NCI-H1417 treated with DMSO at 0.1 percent for 48 hours (cell line): ENCODE data around the gene LDLRAD1.
A peak's percentile ranks its signal among the peaks of the same experiment; 100 is the strongest.
"Not testable (repeated sequence)": the region's sequence is repeated elsewhere in the genome, so short reads cannot be mapped to it uniquely, and the experiment has no call there.

ENCODE experiments used
- DNase-seq: peaks from one replicate; lab custom pipeline; 2025; lab: John Stamatoyannopoulos, UW

The LDLRAD1 gene

GRCh38 chr1:54017979-54018378 is at the start of gene LDLRAD1:
LDLRAD1 (minus strand) TSS chr1:54018186; CDS start chr1:54018112, 74 bp downstream.
- DNase-seq: no peak

GRCh38 chr1:54064299-54064698 is 46.3 kb upstream of the LDLRAD1 start:
- DNase-seq: no peak

DNA sequence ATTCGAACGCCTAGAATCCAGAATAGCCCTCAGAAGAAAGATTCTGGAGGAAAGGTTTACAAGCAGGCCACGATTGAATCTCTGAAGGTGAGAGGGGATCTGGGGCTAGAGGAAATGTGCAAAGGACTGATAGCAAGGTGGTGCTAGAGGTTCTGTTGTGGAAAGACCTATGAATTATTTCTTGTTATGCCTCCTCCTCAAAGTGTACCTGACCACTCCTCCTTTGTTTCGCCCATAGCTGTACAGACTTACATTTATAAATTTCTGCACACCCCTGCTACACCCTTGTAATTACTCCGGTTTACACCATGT is 36.4 kb upstream of the LDLRAD1 start:
- DNase-seq: no peak

DNA sequence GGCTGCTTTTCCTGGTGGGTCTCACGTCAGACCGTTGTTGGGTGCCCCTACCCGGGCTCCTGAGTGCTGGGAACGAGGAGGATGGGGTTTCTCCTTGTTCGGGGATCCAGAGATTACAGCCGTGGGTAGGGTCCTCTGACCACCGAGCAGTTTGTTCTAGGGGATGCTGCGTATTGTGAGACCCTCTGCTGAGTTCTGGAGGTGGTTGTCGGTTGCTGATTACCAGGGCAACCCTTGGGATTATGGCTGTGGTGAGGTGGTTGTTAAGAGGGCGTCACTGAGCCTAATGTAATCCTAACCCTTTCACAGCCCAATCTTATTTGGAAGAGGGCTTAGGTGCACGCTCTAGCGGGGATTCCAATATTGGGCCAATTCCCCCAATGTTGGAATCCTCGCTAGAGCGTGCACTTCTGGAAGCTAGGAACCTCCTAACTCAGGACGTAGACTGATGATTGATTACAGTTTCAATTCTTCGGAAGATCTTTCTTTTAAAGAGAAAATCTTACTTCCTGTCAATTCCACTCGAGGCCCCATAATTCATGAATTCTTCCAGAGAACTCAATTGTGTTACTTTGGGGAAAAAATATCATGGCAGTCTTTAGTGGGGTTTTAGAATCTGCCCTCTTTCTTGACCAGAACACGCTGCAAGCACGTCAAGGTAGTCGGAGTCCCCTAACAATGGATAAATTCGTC is 35.9 kb upstream of the LDLRAD1 start:
- no peak for DNase-seq

- DNase-seq: peak; percentile 93
Measured at GRCh38 chr1:54052934-54053744, 35.2 kb upstream of the LDLRAD1 start, which contains the start of the genes TCEANC2 and TMEM59. TCEANC2 (plus strand) TSS chr1:54053608; CDS start chr1:54054423, 815 bp downstream. TMEM59 (minus strand) TSS chr1:54053204; CDS start chr1:54053188, 16 bp downstream.

DNA sequence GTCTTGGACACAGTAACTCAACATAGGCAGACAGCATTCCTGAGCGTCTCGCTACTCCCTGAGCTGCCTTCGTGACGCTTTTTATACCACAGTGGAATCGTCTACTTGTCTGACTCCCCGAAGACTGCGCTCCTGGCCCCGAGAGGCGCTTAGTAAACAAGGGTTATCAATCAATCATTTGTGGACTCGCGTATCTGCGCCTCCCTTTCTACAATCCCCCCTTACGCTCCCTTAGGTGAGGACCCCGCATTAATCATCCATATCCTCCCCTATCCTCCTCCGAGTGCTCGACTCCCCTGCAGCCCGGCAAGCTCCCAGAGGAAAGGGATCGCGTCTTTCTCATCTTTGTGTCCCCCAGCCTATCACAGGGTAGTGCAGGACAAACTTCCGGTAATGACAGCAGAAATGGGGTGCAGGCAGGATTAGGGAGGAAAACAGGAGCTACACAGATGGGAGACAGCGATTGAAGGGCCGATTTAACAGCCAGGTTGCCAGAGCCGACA is 34.5 kb upstream of the LDLRAD1 start:
- no peak for DNase-seq

DNA sequence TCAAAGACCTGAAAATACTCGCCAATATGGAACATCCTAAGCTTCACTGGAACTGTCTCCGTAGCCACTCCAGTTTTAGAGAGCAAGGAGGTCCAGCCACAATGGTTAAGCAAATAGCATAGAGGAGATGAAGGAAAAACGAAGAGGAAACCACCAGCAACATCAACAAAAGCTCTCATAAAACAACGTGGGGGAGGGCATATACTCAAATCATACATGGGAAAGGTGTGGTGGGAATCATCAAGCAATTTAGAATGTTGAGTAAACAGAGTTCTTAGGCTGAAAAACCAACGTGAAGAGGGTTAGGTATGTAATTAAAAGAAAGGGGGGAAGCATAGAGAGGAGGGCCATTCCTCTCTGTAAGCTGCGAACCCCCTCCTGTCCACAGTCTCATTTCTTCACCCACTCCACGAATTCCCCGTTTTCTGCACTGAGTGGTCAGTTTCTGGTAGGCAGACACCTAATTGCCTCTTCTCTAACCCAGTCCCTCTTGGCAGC is 34.0 kb upstream of the LDLRAD1 start:
- peak; percentile 16 for DNase-seq

DNA sequence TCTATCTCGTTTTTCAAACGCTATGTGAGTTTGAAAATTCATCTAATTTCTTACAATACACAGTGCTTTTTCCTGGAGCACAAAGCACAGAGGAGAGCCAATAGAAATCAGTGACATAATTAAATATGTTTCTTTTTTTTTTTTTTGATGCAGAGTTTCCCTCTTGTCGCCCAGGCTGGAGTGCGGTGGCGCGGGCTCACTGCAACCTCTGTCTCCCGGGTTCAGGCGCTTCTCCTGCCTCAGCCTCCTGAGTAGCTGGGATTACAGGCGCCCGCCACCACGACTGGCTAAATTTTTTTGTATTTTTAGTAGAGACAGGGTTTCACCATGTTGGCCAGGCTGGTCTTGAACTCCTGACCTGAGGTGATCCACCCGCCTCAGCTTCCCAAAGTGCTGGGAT is 32.4 kb upstream of the LDLRAD1 start:
- DNase-seq: not testable (repeated sequence)

DNA sequence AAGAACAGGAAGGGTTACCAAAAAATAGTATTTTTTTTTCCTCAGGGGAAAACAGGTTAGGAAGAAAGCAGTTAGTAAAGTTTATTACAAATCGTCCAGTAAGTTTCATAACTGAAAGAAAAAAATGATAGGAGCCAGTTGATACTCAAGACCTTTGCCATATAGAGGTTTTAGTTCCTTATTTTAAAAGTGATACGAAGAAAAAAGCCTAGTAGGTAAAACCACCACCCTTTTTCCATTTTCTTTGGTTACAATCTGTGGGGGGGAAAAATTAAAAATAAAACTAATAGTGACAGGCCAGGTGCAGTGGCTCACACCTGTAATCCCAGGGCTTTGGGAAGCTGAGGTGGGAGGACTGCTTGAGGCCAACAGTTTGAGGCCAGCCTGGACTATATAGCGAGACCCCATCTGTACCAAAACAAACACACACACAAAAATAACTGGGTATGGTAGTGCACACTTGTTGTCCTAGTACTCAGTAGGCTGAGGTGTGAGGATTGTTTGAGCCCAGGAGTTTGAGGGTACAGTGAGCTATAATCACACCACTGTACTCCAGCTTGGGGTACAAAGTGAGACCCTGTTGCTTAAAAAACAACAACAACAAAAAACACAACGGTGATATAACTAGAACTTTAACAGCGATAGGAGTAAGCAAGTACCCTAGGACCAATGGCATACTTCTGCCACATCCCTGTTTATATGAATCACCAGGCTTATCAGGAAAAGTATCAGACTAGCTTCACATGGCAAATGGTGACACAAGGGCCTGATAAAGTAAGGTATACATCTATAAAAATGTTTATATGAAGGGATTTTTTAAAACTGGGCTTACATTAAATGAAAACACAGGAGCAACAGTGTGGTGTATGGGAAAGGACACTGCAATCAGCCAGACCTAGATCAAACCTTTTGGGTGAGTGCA is 29.7 kb upstream of the LDLRAD1 start:
- no peak for DNase-seq

DNA sequence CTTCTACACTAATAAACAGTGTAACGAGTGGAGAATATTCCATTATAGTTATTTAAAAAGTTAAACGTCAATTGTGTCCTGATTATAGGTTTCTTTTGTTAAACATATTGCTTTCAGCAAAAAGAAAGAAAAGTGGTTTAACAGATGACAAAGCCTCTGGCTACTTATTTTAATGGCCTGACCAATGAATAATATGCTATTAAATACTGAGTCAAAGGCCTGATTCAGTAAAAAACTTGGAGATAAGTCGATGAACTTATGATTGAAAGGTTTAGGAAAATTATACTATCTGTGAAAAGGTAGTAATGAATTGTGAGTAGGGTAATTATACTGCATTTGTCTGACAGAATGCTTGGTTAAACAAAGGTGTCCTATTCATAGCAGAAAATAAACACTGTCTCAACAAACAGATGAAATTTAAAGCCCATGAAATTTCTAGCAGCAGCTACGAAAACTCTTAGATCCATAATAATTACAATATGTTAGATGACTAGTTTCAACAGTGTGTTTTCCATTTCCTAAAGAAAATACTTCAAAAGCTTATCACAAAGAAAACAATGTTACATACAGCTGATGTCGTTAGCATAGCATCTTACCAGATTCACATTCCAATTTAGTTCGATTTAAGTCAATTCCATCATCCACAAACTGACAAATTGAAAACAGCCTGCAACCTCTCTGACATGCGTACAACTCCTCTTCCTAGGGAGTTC is 28.8 kb upstream of the LDLRAD1 start:
- peak; percentile 47 for DNase-seq

GRCh38 chr1:54045496-54045895 is 27.5 kb upstream of the LDLRAD1 start:
- DNase-seq: no peak

GRCh38 chr1:54041806-54042205 is 23.8 kb upstream of the LDLRAD1 start:
- DNase-seq: no peak

GRCh38 chr1:54037476-54037875 is 19.5 kb upstream of the LDLRAD1 start:
- DNase-seq: no peak

DNA sequence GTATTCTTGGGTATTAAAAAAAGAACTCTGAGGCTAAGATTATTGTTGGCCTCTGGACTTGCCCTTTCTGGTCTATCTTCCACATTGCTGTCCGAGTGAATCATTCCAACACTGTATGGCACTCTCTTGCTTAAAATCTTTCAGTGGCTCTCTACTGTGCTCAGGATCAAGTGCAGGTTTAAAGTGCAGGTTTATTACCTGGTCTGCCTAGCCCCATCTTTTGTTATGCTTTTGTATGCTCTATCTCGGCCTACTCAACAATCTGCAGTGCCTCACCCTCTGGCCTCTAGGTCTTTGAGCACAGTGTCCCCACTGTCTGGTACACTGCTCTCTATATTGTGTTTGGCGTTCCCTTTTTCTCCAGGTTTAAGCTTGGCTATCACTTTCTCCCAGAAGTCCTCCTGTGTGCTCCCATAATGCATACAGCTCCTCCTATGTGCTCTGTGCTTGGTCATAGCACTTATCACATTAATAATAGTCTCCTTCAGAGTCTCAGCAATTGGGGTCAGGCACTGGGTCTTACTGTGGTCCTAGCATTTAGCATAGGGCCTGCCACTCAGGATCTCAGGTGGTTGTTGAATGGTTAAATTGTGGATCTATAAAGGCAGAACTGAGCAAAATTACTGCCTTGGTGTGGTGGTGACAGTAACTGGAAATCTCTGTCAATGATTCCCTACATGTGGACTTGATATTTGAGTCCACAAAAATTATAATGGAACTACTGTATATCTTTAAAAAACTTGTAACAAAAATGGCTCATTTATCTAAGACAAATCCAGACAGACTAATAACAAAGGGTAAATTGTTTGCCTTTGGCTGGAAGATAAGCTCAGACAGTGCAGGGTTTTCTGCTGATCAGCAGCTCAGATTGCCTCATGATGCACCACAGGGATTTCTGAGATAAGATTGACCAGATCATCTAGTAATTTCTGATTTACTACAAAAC is 10.6 kb upstream of the LDLRAD1 start:
- no peak for DNase-seq

- no peak for DNase-seq
Measured at GRCh38 chr1:54027848-54028247, 9.9 kb upstream of the LDLRAD1 start.

- not testable (repeated sequence) for DNase-seq
Measured at GRCh38 chr1:54024811-54025210, 6.8 kb upstream of the LDLRAD1 start.

DNA sequence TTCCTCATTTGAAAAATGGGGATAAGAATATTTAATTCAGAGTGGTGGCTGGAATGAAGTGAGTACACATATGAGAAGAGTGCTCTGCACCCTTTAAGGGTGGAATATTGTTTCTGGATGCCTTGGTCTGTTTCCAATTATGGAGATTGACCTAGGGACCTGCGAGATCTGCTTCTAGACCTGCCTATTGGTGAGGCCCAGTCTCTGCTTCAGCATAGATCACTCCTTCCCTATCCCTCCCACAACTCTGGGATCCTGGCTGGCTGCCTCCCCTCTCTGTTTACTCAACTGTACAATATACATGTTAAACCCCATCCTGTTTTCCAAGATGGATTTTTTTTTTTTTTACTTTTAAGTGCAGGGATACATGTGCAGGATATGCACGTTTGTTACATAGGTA is 6.4 kb upstream of the LDLRAD1 start:
- no peak for DNase-seq

DNA sequence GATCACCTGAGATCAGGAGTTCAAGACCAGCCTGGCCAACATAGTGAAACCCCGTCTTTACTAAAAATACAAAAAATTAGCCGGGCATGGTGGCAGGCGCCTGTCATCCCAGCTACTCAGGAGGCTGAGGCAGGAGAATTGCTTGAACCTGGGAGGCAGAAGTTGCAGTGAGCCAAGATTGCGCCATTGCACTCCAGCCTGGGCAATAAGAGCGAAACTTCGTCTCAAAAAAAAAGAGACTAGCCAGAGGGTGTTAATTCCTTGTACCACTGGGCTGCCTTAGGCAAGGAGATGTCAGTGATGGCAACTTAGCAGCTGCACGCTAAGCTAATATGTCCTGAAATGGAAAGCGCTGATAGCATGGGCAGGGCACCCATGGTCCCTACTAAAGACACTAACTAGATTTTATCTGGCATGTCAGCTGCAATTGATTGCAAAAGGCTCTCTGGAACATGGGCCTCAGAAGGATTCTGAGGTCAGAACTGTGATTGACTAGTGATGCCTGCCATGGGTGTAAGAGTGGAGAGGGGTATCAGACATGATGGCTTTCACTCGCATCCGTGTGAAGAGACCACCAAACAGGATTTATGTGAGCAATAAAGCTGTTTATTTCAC is 1.7 kb upstream of the LDLRAD1 start:
- not testable (repeated sequence) for DNase-seq

DNA sequence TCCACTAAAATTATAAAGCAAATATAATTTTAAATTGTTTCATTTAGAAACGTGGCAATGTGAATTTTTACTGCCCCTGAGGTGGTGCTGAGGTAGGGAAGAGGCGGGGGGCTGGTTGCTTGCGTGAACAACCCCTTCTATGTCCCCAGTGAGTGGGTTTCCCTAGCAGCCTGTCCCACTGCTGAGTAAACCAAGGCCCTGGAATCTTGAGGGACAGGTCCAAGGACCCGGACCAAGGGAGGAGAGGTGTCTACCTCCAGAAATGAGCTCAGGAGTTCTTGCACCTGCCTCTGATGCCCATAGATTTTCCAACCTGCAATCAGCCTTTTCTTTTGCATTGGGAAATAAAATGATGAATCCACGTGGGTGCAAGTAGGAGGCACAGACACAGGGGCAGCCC is 649 bp upstream of the LDLRAD1 start:
- no peak for DNase-seq
